ENCODE measurements around the gene LUZP2.

LUZP2 gene

GRCh38 chr11:24635588-24636290 is 138.9 kb downstream of the LUZP2 start:
- DNase-seq (ENCODE audit: low spot score): no peak

GRCh38 chr11:24636291-24636629 is 139.4 kb downstream of the LUZP2 start:
- DNase-seq (ENCODE audit: low spot score): no peak

DNA sequence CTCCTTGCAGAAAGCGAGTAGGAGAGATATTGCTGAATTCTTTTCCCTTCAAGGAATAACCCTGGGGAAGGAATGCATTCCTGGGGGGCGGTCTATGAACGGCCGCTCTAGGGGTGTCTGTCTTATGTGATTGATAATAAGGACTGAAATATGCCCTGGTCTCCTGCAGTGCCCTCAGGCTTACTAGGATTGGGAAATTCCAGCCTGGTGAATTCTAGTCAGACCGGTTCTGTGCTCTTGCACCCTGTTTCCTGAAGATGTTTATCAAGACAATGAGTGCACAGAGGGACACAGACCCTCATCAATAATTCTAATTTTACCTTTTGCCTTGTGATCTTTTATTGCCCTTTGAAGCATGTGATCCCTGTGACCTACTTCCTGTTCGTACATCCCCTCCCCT is 140.7 kb downstream of the LUZP2 start:
- no peak for DNase-seq (ENCODE audit: low spot score)

- DNase-seq (ENCODE audit: low spot score): no peak
These were observed 145.8 kb downstream of the LUZP2 start for GRCh38 chr11:24642648-24643047.

DNA sequence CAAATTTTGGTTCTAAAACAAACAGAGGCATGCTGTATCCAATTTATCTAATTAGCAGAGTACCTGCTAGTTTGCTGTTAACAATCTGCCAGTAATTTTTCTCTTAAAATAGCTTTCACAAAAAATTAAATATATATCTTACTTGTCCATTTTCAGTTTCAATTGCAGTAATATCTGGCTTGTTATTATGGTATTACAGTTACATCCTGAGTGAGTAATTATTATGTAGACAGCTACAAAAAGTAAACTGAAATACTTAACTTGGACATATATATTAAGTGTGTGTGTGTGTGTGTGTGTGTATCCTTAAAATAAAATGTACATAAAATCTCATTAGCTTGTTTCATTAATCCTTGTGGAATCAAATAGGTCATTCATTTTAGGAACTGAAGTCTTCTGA is 148.7 kb downstream of the LUZP2 start:
- no peak for DNase-seq (ENCODE audit: low spot score)

DNA sequence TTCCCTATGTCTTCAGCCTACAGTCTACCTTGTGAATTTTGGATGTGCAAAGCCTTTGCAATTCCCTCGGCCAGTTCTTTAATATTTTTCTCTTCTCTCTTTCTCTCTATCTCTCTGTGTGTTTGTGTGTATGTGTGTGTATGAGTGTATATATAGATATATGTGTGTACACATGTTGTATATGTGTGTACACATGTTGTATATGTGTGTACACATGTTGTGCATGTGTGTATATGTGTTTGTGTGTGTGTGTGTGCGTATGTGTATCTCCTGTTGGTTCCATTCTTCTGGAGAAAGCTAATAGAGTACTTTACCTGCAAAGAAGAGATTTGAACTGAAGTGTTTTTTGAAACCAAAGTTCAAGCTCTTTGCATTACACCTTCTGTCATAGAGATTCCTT is 155.0 kb downstream of the LUZP2 start:
- no peak for DNase-seq (ENCODE audit: low spot score)

DNA sequence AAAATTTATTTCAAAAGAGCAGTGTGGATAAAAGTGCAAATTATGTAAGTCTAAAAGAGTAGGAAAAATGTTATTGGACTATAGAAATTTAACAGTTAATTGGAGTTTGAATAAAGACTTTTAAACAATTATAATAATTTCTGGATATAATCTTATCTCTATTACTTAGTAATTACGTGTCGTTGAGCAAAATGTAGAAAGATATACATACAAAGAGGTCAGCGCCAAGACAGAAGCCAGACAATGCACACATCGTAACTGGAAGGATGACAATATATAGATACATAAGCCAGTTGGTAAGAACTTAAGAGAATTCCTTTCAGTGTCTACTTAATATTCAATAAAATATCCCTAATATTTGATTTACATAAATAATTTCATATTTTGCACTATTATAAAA is 157.0 kb downstream of the LUZP2 start:
- no peak for DNase-seq (ENCODE audit: low spot score)

DNA sequence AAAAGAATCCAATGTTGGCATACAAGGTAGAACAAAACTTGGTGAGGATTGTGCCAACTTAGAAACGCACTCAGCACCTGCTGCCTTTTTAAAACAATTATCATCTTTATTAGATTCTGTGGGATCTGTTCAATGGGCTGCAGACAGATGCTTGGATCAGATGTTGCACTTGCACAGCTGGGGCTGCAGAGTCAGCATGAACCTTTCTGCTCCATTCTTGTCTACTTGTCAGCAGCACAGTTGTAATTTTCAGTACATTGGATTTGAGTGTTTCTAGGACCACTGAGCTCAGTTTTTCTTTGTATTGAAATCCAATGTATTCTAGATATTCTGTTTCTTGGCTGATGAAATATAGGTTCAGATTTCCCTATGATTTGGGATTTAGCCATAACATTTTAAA is 164.5 kb downstream of the LUZP2 start:
- no peak for DNase-seq (ENCODE audit: low spot score)

- DNase-seq (ENCODE audit: low spot score): no peak
These were observed 167.5 kb downstream of the LUZP2 start for GRCh38 chr11:24664399-24664798.

DNA sequence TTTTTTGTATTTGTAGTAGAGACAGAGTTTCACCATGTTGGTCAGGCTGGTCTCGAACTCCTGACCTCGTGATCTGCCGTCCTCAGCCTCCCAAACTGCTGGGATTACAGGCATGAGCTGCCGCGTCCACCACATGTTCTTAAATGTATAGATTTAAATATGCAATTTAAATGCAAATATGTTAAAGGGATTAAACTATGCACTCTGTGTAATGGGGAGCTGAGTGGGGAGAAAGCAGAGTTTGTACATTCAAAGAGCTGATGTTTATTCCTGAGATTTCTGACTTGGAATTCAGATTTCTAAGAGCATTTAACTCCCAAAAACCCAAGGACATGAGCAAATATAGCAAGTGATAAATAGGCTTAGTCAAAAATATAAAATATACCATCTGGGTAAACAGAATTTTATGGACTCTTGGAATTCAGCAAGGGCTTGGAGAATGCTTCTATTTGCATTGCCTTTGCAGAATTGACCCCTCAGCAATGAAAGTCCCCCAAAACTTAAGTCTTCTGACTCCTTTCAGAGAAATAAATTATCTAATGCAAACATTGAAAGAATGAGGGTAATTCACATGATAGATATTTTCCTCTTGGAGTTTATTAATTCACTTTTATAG is 170.6 kb downstream of the LUZP2 start:
- DNase-seq (ENCODE audit: low spot score): no peak

GRCh38 chr11:24678703-24679348 is 182.0 kb downstream of the LUZP2 start:
- DNase-seq (ENCODE audit: low spot score): no peak

GRCh38 chr11:24679821-24680351 is 183.0 kb downstream of the LUZP2 start:
- DNase-seq (ENCODE audit: low spot score): no peak

- DNase-seq (ENCODE audit: low spot score): no peak
These were observed 186.7 kb downstream of the LUZP2 start for GRCh38 chr11:24683583-24683982.

DNA sequence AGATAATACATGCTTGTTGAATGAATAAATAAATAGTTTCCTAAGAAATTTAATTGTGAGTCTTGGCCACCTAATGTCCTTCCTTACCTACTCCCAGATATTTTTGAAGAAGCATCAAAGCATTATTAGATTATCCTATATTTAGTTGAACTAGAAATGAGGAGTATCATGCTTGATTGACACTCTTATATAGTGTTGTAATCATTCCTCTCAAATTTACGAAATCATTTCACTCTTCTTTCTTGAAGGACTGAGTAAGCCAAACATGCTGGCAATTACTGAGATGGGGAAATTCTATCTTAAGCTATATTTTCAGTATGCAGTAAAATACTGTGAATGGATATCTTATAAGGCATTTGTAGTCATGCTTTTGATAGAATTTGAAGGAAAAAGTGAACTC is 189.0 kb downstream of the LUZP2 start:
- DNase-seq (ENCODE audit: low spot score): no peak

- DNase-seq (ENCODE audit: low spot score): no peak
These were observed 190.8 kb downstream of the LUZP2 start for GRCh38 chr11:24687531-24688147.

DNA sequence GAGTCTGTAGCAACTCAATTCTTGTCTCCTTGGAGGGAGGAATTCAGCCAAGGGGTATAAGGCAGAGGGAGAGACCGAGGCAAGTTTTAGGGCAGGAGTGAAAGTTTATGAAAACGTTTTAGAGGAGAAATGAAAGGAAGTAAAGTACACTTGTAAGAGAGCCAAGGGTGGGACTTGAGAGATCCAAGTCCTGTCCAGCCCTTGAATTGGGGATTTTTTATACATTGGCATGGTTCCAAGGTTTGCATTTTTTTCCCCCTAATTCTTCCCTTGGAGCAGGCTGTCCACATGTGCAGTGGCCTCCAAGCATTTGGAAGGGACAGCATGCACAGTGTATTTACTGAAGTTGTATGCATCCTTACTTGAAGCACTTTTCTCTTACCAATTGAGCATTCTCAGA is 192.1 kb downstream of the LUZP2 start:
- no peak for DNase-seq (ENCODE audit: low spot score)

GRCh38 chr11:24697522-24698111 is 200.8 kb downstream of the LUZP2 start:
- no peak for DNase-seq (ENCODE audit: low spot score)

GRCh38 chr11:24704716-24705115 is 207.9 kb downstream of the LUZP2 start:
- no peak for DNase-seq (ENCODE audit: low spot score)

GRCh38 chr11:24705474-24705873 is 208.6 kb downstream of the LUZP2 start:
- no peak for DNase-seq (ENCODE audit: low spot score)

DNA sequence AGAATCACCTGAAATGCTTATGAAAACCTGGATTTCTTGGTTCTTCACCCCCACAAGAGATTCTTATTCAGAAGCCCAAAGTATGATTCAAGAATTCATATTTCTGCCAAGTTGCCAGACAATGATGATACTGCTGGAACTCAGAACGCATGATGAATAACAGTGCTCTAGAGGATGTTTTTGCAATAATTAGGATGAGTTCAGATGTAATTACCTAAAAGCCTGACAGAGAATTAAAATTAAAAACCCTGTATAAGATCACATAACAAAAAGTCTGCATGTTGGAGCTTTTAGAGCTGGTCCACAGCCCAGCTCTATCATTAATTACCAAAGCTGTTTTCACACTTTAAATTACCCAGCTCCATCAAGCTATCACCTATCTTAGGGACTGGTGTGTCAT is 211.8 kb downstream of the LUZP2 start:
- no peak for DNase-seq (ENCODE audit: low spot score)

- DNase-seq (ENCODE audit: low spot score): no peak
These were observed 213.2 kb downstream of the LUZP2 start for GRCh38 chr11:24709928-24710565.

DNA sequence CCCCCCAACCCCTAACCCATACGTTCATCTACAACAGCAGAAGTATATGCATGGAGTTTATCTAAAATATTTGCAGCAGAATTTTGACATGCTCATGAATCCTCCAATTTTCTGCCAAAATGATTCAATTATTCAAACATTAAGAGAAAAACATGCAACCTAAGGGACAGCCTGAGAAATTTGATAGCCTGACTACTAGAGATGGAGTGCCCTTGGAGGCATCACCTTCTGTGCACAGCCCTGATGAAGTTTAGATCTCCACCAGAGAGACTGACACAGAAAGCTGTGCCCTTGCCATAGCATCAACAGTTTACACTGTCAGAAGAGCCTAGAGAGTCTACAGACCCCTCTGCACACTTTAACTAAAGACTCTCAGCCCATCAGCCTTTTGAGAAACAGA is 217.7 kb downstream of the LUZP2 start:
- DNase-seq (ENCODE audit: low spot score): no peak
